HepG2 (cell line): ENCODE data around the gene UBE2I. TPM values are rescaled to one million over a fixed set of nuclear protein-coding genes. Genes with fewer than 3 reads are reported as not detected.

Experiments used
- ARNTL ChIP-seq: sonication (generic); formaldehyde crosslinking; IDR thresholded peaks from 2 replicates; pipeline ENCODE4 v1.4.0; 2020; ENCODE audit warnings: mild to moderate bottlenecking, missing genetic modification reagents
- ATF7 ChIP-seq, 2 experiments: fragments of 450-650 bp in 1 of 2; sonication (generic) in 1 of 2; formaldehyde crosslinking in 1 of 2; IDR thresholded peaks; 2 replicates each; pipeline versions ENCODE4 v1.4.0 to v1.6.1; 2016 to 2020; ENCODE audit warnings: antibody characterized with exemption in 1 of 2, mild to moderate bottlenecking in 1 of 2, missing genetic modification reagents in 1 of 2
- BORCS8-MEF2B ChIP-seq: sonication (generic); formaldehyde crosslinking; IDR thresholded peaks from 2 replicates; pipeline ENCODE4 v1.8.0; 2022; ENCODE audit warnings: mild to moderate bottlenecking, missing genetic modification reagents
- CBX5 ChIP-seq: sonication (generic); formaldehyde crosslinking; IDR thresholded peaks from 2 replicates; pipeline ENCODE4 v1.4.0; 2020; ENCODE audit warnings: missing genetic modification reagents, borderline replicate concordance
- DMTF1 ChIP-seq: sonication (generic); formaldehyde crosslinking; IDR thresholded peaks from 2 replicates; pipeline ENCODE4 v1.4.0; 2020; ENCODE audit warnings: mild to moderate bottlenecking, missing genetic modification reagents
- FOXJ3 ChIP-seq: sonication (generic); formaldehyde crosslinking; IDR thresholded peaks from 2 replicates; pipeline ENCODE4 v1.4.0; 2020; ENCODE audit warnings: missing genetic modification reagents, mild to moderate bottlenecking, borderline replicate concordance
- GTF3A ChIP-seq: sonication (generic); formaldehyde crosslinking; conservative IDR thresholded peaks from 2 replicates; pipeline ENCODE4 v1.4.0; 2020; ENCODE audit warnings: mild to moderate bottlenecking, missing genetic modification reagents
- HDAC1 ChIP-seq: sonication (generic); formaldehyde crosslinking; IDR thresholded peaks from 2 replicates; pipeline ENCODE4 v1.5.1; 2020; ENCODE audit warnings: mild to moderate bottlenecking, missing genetic modification reagents
- HOXA7 ChIP-seq: sonication (generic); formaldehyde crosslinking; IDR thresholded peaks from 2 replicates; pipeline ENCODE4 v1.8.1; 2022; ENCODE audit warnings: mild to moderate bottlenecking, missing genetic modification reagents, moderate library complexity
- PHF5A ChIP-seq: IDR thresholded peaks from one replicate; pipeline ENCODE4 v1.6.1; 2018; ENCODE audit warnings: low read depth, missing genetic modification reagents; ENCODE audit not compliant: unreplicated experiment
- REPIN1 ChIP-seq: sonication (generic); formaldehyde crosslinking; IDR thresholded peaks from 2 replicates; pipeline ENCODE4 v1.8.0; 2022; ENCODE audit warnings: missing genetic modification reagents, low read depth, mild to moderate bottlenecking, borderline replicate concordance
- SALL1 ChIP-seq: sonication (generic); formaldehyde crosslinking; IDR thresholded peaks from 2 replicates; pipeline ENCODE4 v1.8.0; 2022; ENCODE audit warnings: mild to moderate bottlenecking, missing genetic modification reagents
- SMAD9 ChIP-seq: sonication (generic); formaldehyde crosslinking; IDR thresholded peaks from 2 replicates; pipeline ENCODE4 v1.5.1; 2020; ENCODE audit warnings: mild to moderate bottlenecking, missing genetic modification reagents
- TGIF2 ChIP-seq: IDR thresholded peaks from 2 replicates; pipeline ENCODE4 v1.6.1; 2016; ENCODE audit warnings: control low read depth, missing compliant biosample characterization
- ZFP36L2 ChIP-seq: sonication (generic); formaldehyde crosslinking; IDR thresholded peaks from 2 replicates; pipeline ENCODE4 v1.4.0; 2020; ENCODE audit warnings: missing genetic modification reagents
- ZMAT5 ChIP-seq: sonication (generic); formaldehyde crosslinking; IDR thresholded peaks from 2 replicates; pipeline ENCODE4 v1.5.0; 2020; ENCODE audit warnings: mild to moderate bottlenecking, low read depth, missing genetic modification reagents, borderline replicate concordance
- ZMYM2 ChIP-seq: sonication (generic); formaldehyde crosslinking; IDR thresholded peaks from 2 replicates; pipeline ENCODE4 v1.8.0; 2022; ENCODE audit warnings: mild to moderate bottlenecking, missing genetic modification reagents
- ZNF362 ChIP-seq: sonication (generic); formaldehyde crosslinking; IDR thresholded peaks from 2 replicates; pipeline ENCODE4 v1.4.0; 2020; ENCODE audit warnings: missing genetic modification reagents, mild to moderate bottlenecking, borderline replicate concordance
- ZNF614 ChIP-seq: IDR thresholded peaks from 2 replicates; pipeline ENCODE4 v1.6.1; 2018; ENCODE audit warnings: missing biosample characterization, missing genetic modification reagents, inconsistent platforms, borderline replicate concordance
- ZNF619 ChIP-seq: sonication (generic); formaldehyde crosslinking; IDR thresholded peaks from 2 replicates; pipeline ENCODE4 v1.4.0; 2020; ENCODE audit warnings: mild to moderate bottlenecking, missing genetic modification reagents
- ZNF674 ChIP-seq: sonication (generic); formaldehyde crosslinking; IDR thresholded peaks from 2 replicates; pipeline ENCODE4 v1.5.0; 2020; ENCODE audit warnings: low read depth, mild to moderate bottlenecking, missing genetic modification reagents
- ZNF713 ChIP-seq: sonication (generic); formaldehyde crosslinking; IDR thresholded peaks from 2 replicates; pipeline ENCODE4 v1.4.0; 2020; ENCODE audit warnings: mild to moderate bottlenecking, missing genetic modification reagents
- polyA plus RNA-seq, 8 experiments: library from polyadenylated mRNA; depleted of rRNA in 3 of 8; stranded (reverse) in 7 of 8; unstranded in 1 of 8; fragments of >200 nt; fragmentation: Illumina TruSeq in 4 of 8; extraction: Trizol in 4 of 8; gene quantifications; 2 replicates each; pipeline versions ENCODE4 v1.2.1 to v1.2.3, GENCODE V29; 2011 to 2016; ENCODE audit warnings: low read depth in 4 of 8, missing spikeins in 1 of 8, mixed read lengths in 1 of 8; ENCODE audit not compliant: insufficient read depth in 1 of 8
- total RNA-seq, 5 experiments: library from RNA; depleted of rRNA; stranded (reverse); fragments of >200 nt; fragmentation: Illumina TruSeq; extraction: Trizol; gene quantifications; 2 replicates each; pipeline ENCODE4 v1.2.3, GENCODE V29; 2016; ENCODE audit warnings: low read depth in 1 of 5
- TF ChIP-seq, protein P1 (sequence below): IDR thresholded peaks from 2 replicates; pipeline ENCODE4 v1.6.1; 2016; ENCODE audit warnings: control low read depth

Gene UBE2I
- total and polyA plus RNA-seq, 2 of the 13 experiments (the other 11 are each of a cell fraction or from before 2014, with no cell fraction given): 75.8 to 98.9 TPM

- TF ChIP-seq PHF5A (CRISPR knock-in tag) (no peak), ZNF362 (peak; percentile 28; the same call in 1 of the 2 replicates), REPIN1 (CRISPR knock-in tag) (no peak), DMTF1 (CRISPR knock-in tag) (no peak), TGIF2 (CRISPR knock-in tag) (peak; percentile 61; the same call in 1 of the 2 replicates), ZNF619 (CRISPR knock-in tag) (no peak), ZNF674 (peak; percentile 53; the same call in 1 of the 2 replicates), ZMYM2 (CRISPR knock-in tag) (0 out of 2 replicates have a peak, but pooled peaks have one; percentile 30), ATF7 (IDR thresholded peaks at IDR 0.05) (no peak), ATF7 (CRISPR knock-in tag; IDR thresholded peaks at IDR 0.05) (peak; percentile 53; the same call in 1 of the 2 replicates), ZFP36L2 (CRISPR knock-in tag) (peak; percentile 77; the same call in 1 of the 2 replicates), GTF3A (no peak), HDAC1 (CRISPR knock-in tag) (peak; percentile 52), ARNTL (CRISPR knock-in tag) (0 out of 2 replicates have a peak, but pooled peaks have one; percentile 69), FOXJ3 (CRISPR knock-in tag) (no peak; the same call in 1 of the 2 replicates), SMAD9 (CRISPR knock-in tag) (0 out of 2 replicates have a peak, but pooled peaks have one; percentile 76), BORCS8-MEF2B (CRISPR knock-in tag) (no peak), ZMAT5 (no peak), ZNF614 (CRISPR knock-in tag) (no peak), HOXA7 (CRISPR knock-in tag) (no peak), SALL1 (peak; percentile 88), CBX5 (CRISPR knock-in tag) (0 out of 2 replicates have a peak, but pooled peaks have one; percentile 44), ZNF713 (CRISPR knock-in tag) (no peak)
- TF ChIP-seq, protein P1, sequence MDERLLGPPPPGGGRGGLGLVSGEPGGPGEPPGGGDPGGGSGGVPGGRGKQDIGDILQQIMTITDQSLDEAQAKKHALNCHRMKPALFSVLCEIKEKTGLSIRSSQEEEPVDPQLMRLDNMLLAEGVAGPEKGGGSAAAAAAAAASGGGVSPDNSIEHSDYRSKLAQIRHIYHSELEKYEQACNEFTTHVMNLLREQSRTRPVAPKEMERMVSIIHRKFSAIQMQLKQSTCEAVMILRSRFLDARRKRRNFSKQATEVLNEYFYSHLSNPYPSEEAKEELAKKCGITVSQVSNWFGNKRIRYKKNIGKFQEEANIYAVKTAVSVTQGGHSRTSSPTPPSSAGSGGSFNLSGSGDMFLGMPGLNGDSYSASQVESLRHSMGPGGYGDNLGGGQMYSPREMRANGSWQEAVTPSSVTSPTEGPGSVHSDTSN (CRISPR knock-in tag): no peak
Measured at GRCh38 chr16:1308977-1309885, at the start of gene UBE2I (continued).
